HAP-1 (cell line): ENCODE results near the gene RALGAPA2.

Source experiments
- DNase-seq, 2 experiments: peaks; one replicate each; pipeline ENCODE4 v3.0.0-alpha.2; 2016 to 2020; ENCODE audit warnings: low spot score in 2 of 2
- H3K27me3 ChIP-seq: fragments of 250-450 bp; sonication (Bioruptor Pico); 2 replicates; pipeline ENCODE4 v1.5.1; 2020; ENCODE audit warnings: low read depth, mild to moderate bottlenecking, moderate library complexity
- H3K36me3 ChIP-seq: fragments of 250-450 bp; sonication (Bioruptor Pico); replicated peaks from 2 replicates; pipeline ENCODE4 v1.5.1; 2020; ENCODE audit warnings: mild to moderate bottlenecking
- H3K4me1 ChIP-seq: fragments of 250-450 bp; sonication (Bioruptor Pico); 2 replicates; pipeline ENCODE4 v1.5.1; 2020; ENCODE audit warnings: mild to moderate bottlenecking
- H3K4me3 ChIP-seq: fragments of 250-450 bp; sonication (Bioruptor Pico); 2 replicates; pipeline ENCODE4 v1.5.1; 2020; ENCODE audit warnings: mild to moderate bottlenecking, moderate library complexity
- H3K9me3 ChIP-seq: fragments of 250-450 bp; sonication (Bioruptor Pico); 2 replicates; pipeline ENCODE4 v1.5.1; 2020; ENCODE audit warnings: mild to moderate bottlenecking, moderate library complexity
- in situ Hi-C: fragments of 300-500 bp; cut with MboI; formaldehyde crosslinking; loops from 3 replicates; pipeline ENCODE4 v1.14.3; 2020; ENCODE audit warnings: low sequenced_read_pairs, inconsistent platforms, mixed read lengths

RALGAPA2 gene

GRCh38 chr20:20428067-20428466 is 284.4 kb downstream of the RALGAPA2 start:
- Histone ChIP-seq H3K36me3 (no peaks in the 10 kb centered on the region), H3K9me3 (no peaks in the 10 kb centered on the region), H3K4me3 (no peak overlapping the region), H3K27me3 (no peaks in the 10 kb centered on the region), H3K4me1 (no peaks in the 10 kb centered on the region)
- no peak for DNase-seq
- in situ Hi-C loops, result no loop called here

GRCh38 chr20:20427227-20427864 is 285.1 kb downstream of the RALGAPA2 start:
- no peak for DNase-seq

GRCh38 chr20:20426655-20426907 is 285.9 kb downstream of the RALGAPA2 start:
- Histone ChIP-seq H3K9me3 (no peaks in the 10 kb centered on the region), H3K4me3 (no peak overlapping the region), H3K36me3 (no peaks in the 10 kb centered on the region), H3K4me1 (no peaks in the 10 kb centered on the region), H3K27me3 (no peaks in the 10 kb centered on the region)
- in situ Hi-C loops, result no loop called here
- no peak for DNase-seq

More at GRCh38 chr20:20427227-20427864, 285.1 kb downstream of the RALGAPA2 start:
- H3K4me1 ChIP-seq, result no peaks in the 10 kb centered on the region
- in situ Hi-C loops, result no loop called here
- no peaks in the 10 kb centered on the region for H3K36me3 ChIP-seq
- no peaks in the 10 kb centered on the region for H3K9me3 ChIP-seq
- H3K27me3 ChIP-seq, result no peaks in the 10 kb centered on the region
- no peak overlapping the region for H3K4me3 ChIP-seq

GRCh38 chr20:20425823-20426654 is 286.4 kb downstream of the RALGAPA2 start:
- no peaks in the 10 kb centered on the region for H3K9me3 ChIP-seq
- H3K4me1 ChIP-seq, result no peaks in the 10 kb centered on the region
- H3K27me3 ChIP-seq, result no peaks in the 10 kb centered on the region
- H3K36me3 ChIP-seq, result no peaks in the 10 kb centered on the region
- in situ Hi-C loops, result no loop called here
- H3K4me3 ChIP-seq, result no peak overlapping the region
- DNase-seq, result no peak

GRCh38 chr20:20423117-20423516 is 289.3 kb downstream of the RALGAPA2 start:
- DNase-seq, result no peak
- no peak overlapping the region for H3K4me3 ChIP-seq
- in situ Hi-C loops, result no loop called here
- no peaks in the 10 kb centered on the region for H3K9me3 ChIP-seq
- no peaks in the 10 kb centered on the region for H3K36me3 ChIP-seq
- H3K27me3 ChIP-seq, result no peaks in the 10 kb centered on the region
- H3K4me1 ChIP-seq, result no peaks in the 10 kb centered on the region

GRCh38 chr20:20417876-20418676 is 294.4 kb downstream of the RALGAPA2 start:
- no peak for DNase-seq
- Histone ChIP-seq H3K36me3 (no peaks in the 10 kb centered on the region), H3K9me3 (no peaks in the 10 kb centered on the region), H3K27me3 (no peaks in the 10 kb centered on the region), H3K4me1 (peaks cover 8% of the 10 kb centered on the region), H3K4me3 (no peak overlapping the region)
- in situ Hi-C loops, result no loop called here

GRCh38 chr20:20415321-20415720 is 297.1 kb downstream of the RALGAPA2 start:
- no peaks in the 10 kb centered on the region for H3K9me3 ChIP-seq
- in situ Hi-C loops, result no loop called here
- no peaks in the 10 kb centered on the region; the same call in 1 of the 2 replicates for H3K27me3 ChIP-seq
- H3K4me3 ChIP-seq, result no peak overlapping the region
- peaks cover 12% of the 10 kb centered on the region for H3K4me1 ChIP-seq
- H3K36me3 ChIP-seq, result no peaks in the 10 kb centered on the region
- no peak for DNase-seq

- DNase-seq, result no peak
- no peaks in the 10 kb centered on the region for H3K36me3 ChIP-seq
These were observed 297.7 kb downstream of the RALGAPA2 start for GRCh38 chr20:20414640-20415220.

GRCh38 chr20:20413810-20414281 is 298.6 kb downstream of the RALGAPA2 start:
- Histone ChIP-seq H3K4me1 (peaks cover 12% of the 10 kb centered on the region), H3K4me3 (no peak overlapping the region), H3K9me3 (no peaks in the 10 kb centered on the region), H3K27me3 (no peaks in the 10 kb centered on the region; the same call in 1 of the 2 replicates), H3K36me3 (no peaks in the 10 kb centered on the region)
- in situ Hi-C loops, result no loop called here
- DNase-seq, result no peak

More at GRCh38 chr20:20414640-20415220, 297.7 kb downstream of the RALGAPA2 start:
- no peaks in the 10 kb centered on the region for H3K9me3 ChIP-seq
- H3K27me3 ChIP-seq, result no peaks in the 10 kb centered on the region; the same call in 1 of the 2 replicates
- H3K4me3 ChIP-seq, result no peak overlapping the region
- in situ Hi-C loops, result no loop called here
- peaks cover 12% of the 10 kb centered on the region for H3K4me1 ChIP-seq

- no peaks in the 10 kb centered on the region for H3K9me3 ChIP-seq
- no peaks in the 10 kb centered on the region; the same call in 1 of the 2 replicates for H3K27me3 ChIP-seq
- DNase-seq, result no peak
- no peak overlapping the region for H3K4me3 ChIP-seq
- H3K36me3 ChIP-seq, result no peaks in the 10 kb centered on the region
- peaks cover 12% of the 10 kb centered on the region for H3K4me1 ChIP-seq
- in situ Hi-C loops, result no loop called here
These were observed 299.7 kb downstream of the RALGAPA2 start for GRCh38 chr20:20412750-20413149.

- Histone ChIP-seq H3K4me1 (peaks cover 12% of the 10 kb centered on the region), H3K4me3 (no peak overlapping the region), H3K36me3 (no peaks in the 10 kb centered on the region), H3K9me3 (no peaks in the 10 kb centered on the region), H3K27me3 (no peaks in the 10 kb centered on the region; the same call in 1 of the 2 replicates)
- in situ Hi-C loops, result no loop called here
- no peak for DNase-seq
These were observed 300.6 kb downstream of the RALGAPA2 start for GRCh38 chr20:20411836-20412235.

- peaks cover 12% of the 10 kb centered on the region for H3K4me1 ChIP-seq
- in situ Hi-C loops, result no loop called here
- DNase-seq, result no peak
- H3K4me3 ChIP-seq, result no peak overlapping the region
- no peaks in the 10 kb centered on the region for H3K9me3 ChIP-seq
- no peaks in the 10 kb centered on the region; the same call in 1 of the 2 replicates for H3K27me3 ChIP-seq
- H3K36me3 ChIP-seq, result no peaks in the 10 kb centered on the region
These were observed 301.0 kb downstream of the RALGAPA2 start for GRCh38 chr20:20411402-20411801.

GRCh38 chr20:20410678-20411077 is 301.8 kb downstream of the RALGAPA2 start:
- peak in 1 of 2 experiments; percentile 23 for DNase-seq
- Histone ChIP-seq H3K4me3 (no peak overlapping the region), H3K27me3 (no peaks in the 10 kb centered on the region; the same call in 1 of the 2 replicates), H3K9me3 (no peaks in the 10 kb centered on the region), H3K36me3 (no peaks in the 10 kb centered on the region), H3K4me1 (peaks cover 12% of the 10 kb centered on the region)
- in situ Hi-C loops, result no loop called here
